Esophagus squamous epithelium (tissue), 5 donors: ENCODE measurements around the gene DNMT3L. TPM values are rescaled to one million over a fixed set of nuclear protein-coding genes. Genes with fewer than 3 reads are reported as not detected.

Experiments
- DNase-seq: peaks from one replicate; lab custom pipeline; 2025; lab: John Stamatoyannopoulos, UW
- H3K27ac ChIP-seq, 4 donors: fragments of 200-600 bp; sonication (generic); one replicate each; pipeline ENCODE4 v1.5.1; 2016 to 2019; ENCODE audit warnings: mild to moderate bottlenecking in 1 of 4
- H3K27me3 ChIP-seq, 4 donors: fragments of 200-600 bp; sonication (generic); 1 replicate in 3 of 4; 2 replicates in 1 of 4; pipeline versions ENCODE4 v1.5.1 to v1.6.0; 2017 to 2021; ENCODE audit warnings: antibody characterized with exemption in 1 of 4
- H3K36me3 ChIP-seq, 3 donors: fragments of 200-600 bp; sonication (generic); one replicate each; pipeline ENCODE4 v1.5.1; 2016 to 2019
- H3K4me1 ChIP-seq, 3 donors: fragments of 200-600 bp; sonication (generic); one replicate each; pipeline ENCODE4 v1.5.1; 2017 to 2019
- H3K4me3 ChIP-seq, 4 donors: fragments of 200-600 bp; sonication (generic); 1 replicate in 3 of 4; 2 replicates in 1 of 4; pipeline ENCODE4 v1.5.1; 2016 to 2019; ENCODE audit warnings: mild to moderate bottlenecking in 2 of 4, moderate library complexity in 1 of 4
- H3K9me3 ChIP-seq, 3 donors: fragments of 200-600 bp; sonication (generic); one replicate each; pipeline ENCODE4 v1.5.1; 2016 to 2019
- CTCF ChIP-seq, 6 experiments: fragments of 450-650 bp in 4 of 6; fragments of 200-600 bp in 2 of 6; sonication (generic) in 2 of 6; IDR thresholded peaks; one replicate each; pipeline ENCODE4 v1.5.1; 2016 to 2019; ENCODE audit warnings: antibody characterized with exemption in 6 of 6, mild to moderate bottlenecking in 4 of 6, moderate library complexity in 4 of 6
- POLR2A ChIP-seq, 4 donors: fragments of 450-650 bp; IDR thresholded peaks; one replicate each; pipeline ENCODE4 v1.6.1; 2017; ENCODE audit warnings: antibody characterized with exemption in 4 of 4, mild to moderate bottlenecking in 4 of 4, moderate library complexity in 3 of 4
- WGBS, 2 donors: methylation state at CpG; one replicate each; pipeline ENCODE4 v1.1.5; 2018; 5-methylcytosine and 5-hydroxymethylcytosine counted together
- intact Hi-C: fragments of 100-400 bp; cut with DNase I; formaldehyde crosslinking; loops from one replicate; pipeline ENCODE4 v1.15.0; 2022
- total RNA-seq, 4 donors: library from RNA; depleted of rRNA; stranded (reverse); fragments of >200 nt; gene quantifications; one replicate each; pipeline ENCODE4 v1.1.0, GENCODE V29; 2016
- donor health status: DM: yes; HTN: yes; CAD: no.

Gene DNMT3L
- total RNA-seq, 4 donors from 2014 or later: not detected

- intact Hi-C loops: no loop called here
- H3K4me3 ChIP-seq: no peak overlapping the region
- 58 to 66% methylated on average over 8 of the region's 19 CpGs for WGBS, 2 donors
Observed at GRCh38 chr21:44260791-44261631, 686 bp downstream of the DNMT3L start.

GRCh38 chr21:44260066-44260465 is 1.6 kb downstream of the DNMT3L start:
- H3K27ac ChIP-seq: no peak overlapping the region
- no peak for TF ChIP-seq CTCF (IDR thresholded peaks at IDR 0.05)
- TF ChIP-seq POLR2A (IDR thresholded peaks at IDR 0.05): no peak

More at GRCh38 chr21:44260791-44261631, 686 bp downstream of the DNMT3L start:
- peaks cover 0 to 40% (median 0%) of the 10 kb centered on the region in 4 donors for H3K27me3 ChIP-seq
- DNase-seq: no peak
- H3K9me3 ChIP-seq: no peaks in the 10 kb centered on the region
- no peak overlapping the region for H3K27ac ChIP-seq
- TF ChIP-seq CTCF (IDR thresholded peaks at IDR 0.05) (no peak), POLR2A (IDR thresholded peaks at IDR 0.05) (no peak)
- no peaks in the 10 kb centered on the region for H3K4me1 ChIP-seq
- no peaks in the 10 kb centered on the region for H3K36me3 ChIP-seq

GRCh38 chr21:44259082-44259705 is 2.5 kb downstream of the DNMT3L start:
- H3K4me1 ChIP-seq: peaks cover 0 to 15% (median 0%) of the 10 kb centered on the region in 3 donors
- 77 to 86% methylated on average over 12 to 19 of the region's 22 CpGs for WGBS, 2 donors
- H3K27ac ChIP-seq: no peak overlapping the region
- H3K36me3 ChIP-seq: no peaks in the 10 kb centered on the region
- peaks cover 0 to 52% (median 0%) of the 10 kb centered on the region in 4 donors for H3K27me3 ChIP-seq
- no peak for DNase-seq
- H3K9me3 ChIP-seq: no peaks in the 10 kb centered on the region
- intact Hi-C loops: no loop called here
- no peak overlapping the region for H3K4me3 ChIP-seq
- TF ChIP-seq CTCF (IDR thresholded peaks at IDR 0.05): no peak
- TF ChIP-seq POLR2A (IDR thresholded peaks at IDR 0.05): no peak

More at GRCh38 chr21:44260066-44260465, 1.6 kb downstream of the DNMT3L start:
- WGBS, 2 donors: 66 to 70% methylated on average over 4 of the region's 4 CpGs
- intact Hi-C loops: no loop called here
- DNase-seq: no peak
- Histone ChIP-seq H3K36me3 (no peaks in the 10 kb centered on the region), H3K4me1 (peaks cover 0 to 6% (median 0%) of the 10 kb centered on the region in 3 donors), H3K9me3 (no peaks in the 10 kb centered on the region), H3K27me3 (peaks cover 0 to 48% (median 0%) of the 10 kb centered on the region in 4 donors), H3K4me3 (no peak overlapping the region)

- H3K27ac ChIP-seq: no peak overlapping the region
- H3K4me1 ChIP-seq: peaks cover 0 to 16% (median 0%) of the 10 kb centered on the region in 3 donors
- no peaks in the 10 kb centered on the region for H3K36me3 ChIP-seq
- no peaks in the 10 kb centered on the region for H3K9me3 ChIP-seq
- intact Hi-C loops: no loop called here
- H3K4me3 ChIP-seq: no peak overlapping the region
- TF ChIP-seq POLR2A (IDR thresholded peaks at IDR 0.05): no peak
- no peak for TF ChIP-seq CTCF (IDR thresholded peaks at IDR 0.05)
- 86 to 89% methylated on average over 11 to 22 of the region's 34 CpGs for WGBS, 2 donors
- no peak for DNase-seq
- H3K27me3 ChIP-seq: peaks cover 0 to 50% (median 0%) of the 10 kb centered on the region in 4 donors
Observed at GRCh38 chr21:44258056-44258725, 3.5 kb downstream of the DNMT3L start.
